Measurements from ENCODE around the gene GAD2. TPM values are rescaled to one million over a fixed set of nuclear protein-coding genes. Genes with fewer than 3 reads are reported as not detected.

The GAD2 gene
- polyA plus RNA-seq, 6 donors from 2014 or later = not detected

- Mint-ChIP-seq H3K4me3 (no peak overlapping the region), H3K27ac (no peak overlapping the region), H3K4me1 (no peaks in the 10 kb centered on the region), H3K36me3 (no peaks in the 10 kb centered on the region), H3K27me3 (peaks cover 32 to 72% (median 54%) of the 10 kb centered on the region in 3 donors), H3K9me3 (peaks cover 0 to 1% (median 0%) of the 10 kb centered on the region in 7 donors)
- ATAC-seq (ENCODE audit: low read depth in 2 of 2) = no peak
- no peak for DNase-seq
Observed at GRCh38 chr10:26238378-26238777, 21.8 kb downstream of the GAD2 start.

GRCh38 chr10:26242706-26243350 lies 26.3 kb downstream of the GAD2 start:
- H3K4me3 Mint-ChIP-seq = no peak overlapping the region
- H3K36me3 Mint-ChIP-seq = no peaks in the 10 kb centered on the region
- H3K27ac Mint-ChIP-seq = no peak overlapping the region
- ATAC-seq (ENCODE audit: low read depth in 2 of 2) = no peak
- peaks cover 42 to 57% (median 45%) of the 10 kb centered on the region in 3 donors for H3K27me3 Mint-ChIP-seq
- no peaks in the 10 kb centered on the region for H3K4me1 Mint-ChIP-seq
- H3K9me3 Mint-ChIP-seq = peaks cover 0 to 1% (median 0%) of the 10 kb centered on the region in 7 donors
- no peak for DNase-seq

- peaks cover 36 to 52% (median 40%) of the 10 kb centered on the region in 3 donors for H3K27me3 Mint-ChIP-seq
- no peaks in the 10 kb centered on the region for H3K4me1 Mint-ChIP-seq
- DNase-seq (no peak), ATAC-seq (ENCODE audit: low read depth in 2 of 2) (no peak)
- H3K9me3 Mint-ChIP-seq = peaks cover 0 to 1% (median 0%) of the 10 kb centered on the region in 7 donors
- H3K27ac Mint-ChIP-seq = no peak overlapping the region
- H3K36me3 Mint-ChIP-seq = no peaks in the 10 kb centered on the region
- H3K4me3 Mint-ChIP-seq = no peak overlapping the region
Observed at GRCh38 chr10:26243351-26243720, 26.8 kb downstream of the GAD2 start.

GRCh38 chr10:26249681-26250080 lies 33.1 kb downstream of the GAD2 start:
- peaks cover under 1 to 16% (median 16%) of the 10 kb centered on the region in 3 donors for H3K27me3 Mint-ChIP-seq
- H3K4me1 Mint-ChIP-seq = no peaks in the 10 kb centered on the region
- ATAC-seq (ENCODE audit: low read depth in 2 of 2) = no peak
- H3K27ac Mint-ChIP-seq = peak overlapping the region in 1 of 6 donors; percentile 12
- no peaks in the 10 kb centered on the region for H3K36me3 Mint-ChIP-seq
- no peaks in the 10 kb centered on the region for H3K9me3 Mint-ChIP-seq
- H3K4me3 Mint-ChIP-seq = no peak overlapping the region
- DNase-seq = no peak

- no peaks in the 10 kb centered on the region for H3K4me1 Mint-ChIP-seq
- no peak for ATAC-seq (ENCODE audit: low read depth in 2 of 2)
Observed at GRCh38 chr10:26251925-26252324, 35.4 kb downstream of the GAD2 start.

GRCh38 chr10:26254616-26255015 lies 38.0 kb downstream of the GAD2 start:
- H3K36me3 Mint-ChIP-seq = no peaks in the 10 kb centered on the region
- H3K4me3 Mint-ChIP-seq = no peak overlapping the region
- H3K27me3 Mint-ChIP-seq = peaks cover 5 to 43% (median 43%) of the 10 kb centered on the region in 3 donors
- DNase-seq = no peak
- H3K9me3 Mint-ChIP-seq = peaks cover 0 to 1% (median 0%) of the 10 kb centered on the region in 7 donors
- ATAC-seq (ENCODE audit: low read depth in 2 of 2) = no peak
- H3K4me1 Mint-ChIP-seq = no peaks in the 10 kb centered on the region
- H3K27ac Mint-ChIP-seq = peak overlapping the region in 1 of 6 donors; percentile 4

More at GRCh38 chr10:26251925-26252324, 35.4 kb downstream of the GAD2 start:
- H3K27ac Mint-ChIP-seq = peak overlapping the region in 1 of 6 donors; percentile 18
- DNase-seq = no peak
- no peaks in the 10 kb centered on the region for H3K9me3 Mint-ChIP-seq
- H3K36me3 Mint-ChIP-seq = no peaks in the 10 kb centered on the region
- H3K4me3 Mint-ChIP-seq = no peak overlapping the region
- H3K27me3 Mint-ChIP-seq = peaks cover 0 to 26% (median 22%) of the 10 kb centered on the region in 3 donors

- Mint-ChIP-seq H3K27me3 (peaks cover 11 to 51% (median 48%) of the 10 kb centered on the region in 3 donors), H3K4me1 (no peaks in the 10 kb centered on the region), H3K36me3 (no peaks in the 10 kb centered on the region), H3K4me3 (no peak overlapping the region), H3K9me3 (peaks cover 0 to 1% (median 0%) of the 10 kb centered on the region in 7 donors), H3K27ac (no peak overlapping the region)
- DNase-seq = no peak
- ATAC-seq (ENCODE audit: low read depth in 2 of 2) = no peak
Observed at GRCh38 chr10:26259341-26259740, 42.8 kb downstream of the GAD2 start.

GRCh38 chr10:26269754-26270153 lies 53.2 kb downstream of the GAD2 start:
- Mint-ChIP-seq H3K9me3 (peaks cover 0 to 2% (median 0%) of the 10 kb centered on the region in 7 donors), H3K4me3 (no peak overlapping the region), H3K27ac (no peak overlapping the region), H3K27me3 (peaks cover 17 to 20% (median 18%) of the 10 kb centered on the region in 3 donors), H3K4me1 (no peaks in the 10 kb centered on the region), H3K36me3 (no peaks in the 10 kb centered on the region)
- ATAC-seq (ENCODE audit: low read depth in 2 of 2) (no peak), DNase-seq (no peak)

- Mint-ChIP-seq H3K9me3 (peaks cover 0 to 2% (median 0%) of the 10 kb centered on the region in 7 donors), H3K27ac (no peak overlapping the region), H3K4me1 (no peaks in the 10 kb centered on the region), H3K4me3 (no peak overlapping the region), H3K36me3 (no peaks in the 10 kb centered on the region), H3K27me3 (peaks cover 19 to 31% (median 31%) of the 10 kb centered on the region in 3 donors)
- DNase-seq (no peak), ATAC-seq (ENCODE audit: low read depth in 2 of 2) (no peak)
Observed at GRCh38 chr10:26274391-26274790, 57.8 kb downstream of the GAD2 start.

- H3K4me3 Mint-ChIP-seq = no peak overlapping the region
- DNase-seq = no peak
- H3K27ac Mint-ChIP-seq = no peak overlapping the region
- no peaks in the 10 kb centered on the region for H3K9me3 Mint-ChIP-seq
- ATAC-seq (ENCODE audit: low read depth in 2 of 2) = no peak
- H3K4me1 Mint-ChIP-seq = no peaks in the 10 kb centered on the region
- no peaks in the 10 kb centered on the region for H3K36me3 Mint-ChIP-seq
- H3K27me3 Mint-ChIP-seq = peaks cover 9 to 30% (median 26%) of the 10 kb centered on the region in 3 donors
Observed at GRCh38 chr10:26278295-26278694, 61.7 kb downstream of the GAD2 start.

- no peaks in the 10 kb centered on the region for H3K4me1 Mint-ChIP-seq
Observed at GRCh38 chr10:26290236-26290635, 73.7 kb downstream of the GAD2 start.

GRCh38 chr10:26291721-26292480 lies 75.3 kb downstream of the GAD2 start:
- Mint-ChIP-seq H3K27me3 (peaks cover 22 to 46% (median 34%) of the 10 kb centered on the region in 3 donors), H3K27ac (no peak overlapping the region), H3K4me1 (no peaks in the 10 kb centered on the region), H3K36me3 (no peaks in the 10 kb centered on the region), H3K4me3 (no peak overlapping the region), H3K9me3 (peaks cover 0 to 4% (median 0%) of the 10 kb centered on the region in 7 donors)
- DNase-seq (no peak), ATAC-seq (ENCODE audit: low read depth in 2 of 2) (no peak)

More at GRCh38 chr10:26290236-26290635, 73.7 kb downstream of the GAD2 start:
- no peaks in the 10 kb centered on the region for H3K36me3 Mint-ChIP-seq
- no peak overlapping the region for H3K27ac Mint-ChIP-seq
- no peak for ATAC-seq (ENCODE audit: low read depth in 2 of 2)
- peaks cover 28 to 47% (median 28%) of the 10 kb centered on the region in 3 donors for H3K27me3 Mint-ChIP-seq
- H3K4me3 Mint-ChIP-seq = no peak overlapping the region
- no peak for DNase-seq
- peaks cover 0 to 4% (median 0%) of the 10 kb centered on the region in 7 donors for H3K9me3 Mint-ChIP-seq

GRCh38 chr10:26296360-26296759 lies 79.8 kb downstream of the GAD2 start:
- no peak overlapping the region for H3K27ac Mint-ChIP-seq
- no peaks in the 10 kb centered on the region for H3K4me1 Mint-ChIP-seq
- H3K4me3 Mint-ChIP-seq = no peak overlapping the region
- H3K9me3 Mint-ChIP-seq = peaks cover 0 to 4% (median 0%) of the 10 kb centered on the region in 7 donors
- DNase-seq (no peak), ATAC-seq (ENCODE audit: low read depth in 2 of 2) (no peak)
- H3K27me3 Mint-ChIP-seq = peaks cover 22 to 52% (median 25%) of the 10 kb centered on the region in 3 donors
- no peaks in the 10 kb centered on the region for H3K36me3 Mint-ChIP-seq

GRCh38 chr10:26300001-26300400 lies 83.4 kb downstream of the GAD2 start:
- H3K4me1 Mint-ChIP-seq = no peaks in the 10 kb centered on the region
- DNase-seq (no peak), ATAC-seq (ENCODE audit: low read depth in 2 of 2) (no peak)
- H3K27ac Mint-ChIP-seq = no peak overlapping the region
- peaks cover 9 to 25% (median 16%) of the 10 kb centered on the region in 3 donors for H3K27me3 Mint-ChIP-seq
- H3K36me3 Mint-ChIP-seq = no peaks in the 10 kb centered on the region
- no peak overlapping the region for H3K4me3 Mint-ChIP-seq
- H3K9me3 Mint-ChIP-seq = no peaks in the 10 kb centered on the region

Measured in naive B cell (primary cell).